Breast epithelium (tissue), 3 donors: ENCODE data around the gene ZNF619.

ENCODE experiments used
- CTCF ChIP-seq, 3 donors: fragments of 450-650 bp; IDR thresholded peaks; one replicate each; pipeline ENCODE4 v1.5.1; 2016 to 2017; ENCODE audit warnings: antibody characterized with exemption in 3 of 3, mild to moderate bottlenecking in 3 of 3, moderate library complexity in 3 of 3
- POLR2A ChIP-seq: fragments of 450-650 bp; IDR thresholded peaks from one replicate; pipeline ENCODE4 v1.6.1; 2016; ENCODE audit warnings: antibody characterized with exemption, mild to moderate bottlenecking, moderate library complexity
- POLR2AphosphoS5 ChIP-seq, 3 donors: sonication (generic); formaldehyde crosslinking; IDR thresholded peaks; one replicate each; pipeline ENCODE4 v1.6.1; 2017; ENCODE audit warnings: antibody characterized with exemption in 3 of 3

- TF ChIP-seq CTCF (IDR thresholded peaks at IDR 0.05), result no peak
- no peak for TF ChIP-seq POLR2A
- TF ChIP-seq POLR2AphosphoS5 (IDR thresholded peaks at IDR 0.05), result no peak
Measured at GRCh38 chr3:40534283-40534682, 57.4 kb downstream of the ZNF619 start.
